Panc1 (cell line): ENCODE measurements around the gene NPLOC4. TPM values are rescaled to one million over a fixed set of nuclear protein-coding genes. Genes with fewer than 3 reads are reported as not detected.

Experiments used
- ATAC-seq: fragments of 200-7000 bp; cut with Tn5 transposase; 2 replicates; pipeline ENCODE4 v1.9.1; 2020; ENCODE audit warnings: mild to moderate bottlenecking, moderate library complexity
- BruUV-seq: library from RNA; stranded (reverse); fragments of 400-500 nt; replicated peaks from 2 replicates; lab custom pipeline; 2021; lab: Mats Ljungman, UMichigan
- CTCF ChIA-PET: fragments of 300-600 bp; sonication (Branson Sonifier 250); formaldehyde crosslinking; loops from one replicate; lab custom pipeline; 2022; ENCODE audit warnings: antibody characterized with exemption; lab: Charles Lee
- POLR2A ChIA-PET: fragments of 300-600 bp; sonication (Branson Sonifier 250); formaldehyde crosslinking; loops from one replicate; lab custom pipeline; 2022; ENCODE audit warnings: antibody characterized with exemption; lab: Charles Lee
- DNase-seq: peaks from one replicate; pipeline ENCODE4 v3.0.0-alpha.2; 2010; ENCODE audit warnings: low read depth, low spot score
- H3K27ac ChIP-seq: 2 replicates; pipeline ENCODE4 v1.5.1; 2011; ENCODE audit warnings: mild to moderate bottlenecking, low read length, inconsistent platforms
- H3K27me3 ChIP-seq: fragments of 200-500 bp; sonication (Bioruptor generic); 2 replicates; pipeline ENCODE4 v1.6.0; 2014; ENCODE audit warnings: low read length, inconsistent platforms; ENCODE audit not compliant: control insufficient read depth, insufficient read depth
- H3K36me3 ChIP-seq: fragments of 200-500 bp; sonication (Bioruptor generic); 2 replicates; pipeline ENCODE4 v1.5.1; 2014; ENCODE audit warnings: inconsistent platforms, mild to moderate bottlenecking, low read length, moderate library complexity; ENCODE audit not compliant: control insufficient read depth, insufficient read depth
- H3K4me1 ChIP-seq: 2 replicates; pipeline ENCODE4 v1.5.1; 2011; ENCODE audit warnings: inconsistent platforms, mild to moderate bottlenecking, low read length, moderate library complexity; ENCODE audit not compliant: control insufficient read depth, insufficient read depth
- H3K4me3 ChIP-seq, 2 experiments: 2 replicates each; pipeline ENCODE4 v1.5.1; 2011 to 2012; ENCODE audit warnings: low read depth in 2 of 2, low read length in 2 of 2, mild to moderate bottlenecking in 2 of 2, inconsistent platforms in 1 of 2, moderate library complexity in 1 of 2
- H3K9me3 ChIP-seq: fragments of 200-500 bp; sonication (Bioruptor generic); 2 replicates; pipeline ENCODE4 v1.5.1; 2014; ENCODE audit warnings: low read depth, mild to moderate bottlenecking, inconsistent platforms, low read length, moderate library complexity; ENCODE audit not compliant: control insufficient read depth, insufficient read depth
- CTCF ChIP-seq: fragments of 450-650 bp; IDR thresholded peaks from 2 replicates; pipeline ENCODE4 v1.5.1; 2017; ENCODE audit warnings: mild to moderate bottlenecking
- POLR2AphosphoS5 ChIP-seq: IDR thresholded peaks from 2 replicates; pipeline ENCODE4 v1.6.1; 2012; ENCODE audit warnings: mild to moderate bottlenecking, low read depth, low read length, moderate library complexity
- REST ChIP-seq, 2 experiments: IDR thresholded peaks; 2 replicates each; pipeline ENCODE4 v1.6.1; 2011 to 2012; ENCODE audit warnings: low read depth in 2 of 2, control low read depth in 1 of 2, low read length in 1 of 2, mild to moderate bottlenecking in 1 of 2, moderate library complexity in 1 of 2; ENCODE audit not compliant: insufficient read depth in 1 of 2
- SIN3A ChIP-seq: IDR thresholded peaks from 2 replicates; pipeline ENCODE4 v1.6.1; 2012; ENCODE audit warnings: low read depth, mild to moderate bottlenecking, low read length, moderate library complexity, borderline replicate concordance; ENCODE audit not compliant: insufficient read depth
- TCF7L2 ChIP-seq: IDR thresholded peaks from 2 replicates; pipeline ENCODE4 v1.6.1; 2011; ENCODE audit warnings: mild to moderate bottlenecking, low read depth, low read length, inconsistent platforms
- in situ Hi-C: cut with HindIII; loops from 2 replicates; pipeline ENCODE4 v1.10.0; 2016; ENCODE audit warnings: low sequenced_read_pairs, low pct_unique_long_range_greater_than_20kb
- intact Hi-C: fragments of 100-400 bp; cut with micrococcal nuclease; formaldehyde crosslinking; loops from one replicate; pipeline ENCODE4 v1.10.0; 2022; ENCODE audit not compliant: unreplicated experiment
- total RNA-seq: library from RNA; stranded (reverse); gene quantifications from one replicate; pipeline ENCODE4 v1.2.1, GENCODE V29; 2021; ENCODE audit not compliant: unreplicated experiment

Gene NPLOC4
- total RNA-seq, 1 experiment from 2014 or later = 246 TPM

- no peaks in the 10 kb centered on the region for H3K27me3 ChIP-seq
- BruUV-seq = no TSS peak
- H3K36me3 ChIP-seq = no peaks in the 10 kb centered on the region; the same call in 1 of the 2 replicates
- ChIA-PET POLR2A (interaction anchor here (1.2 kb wide), 1 partner anchor 17 kb away, joined by 5 read pairs; no protein-coding TSS in a partner anchor), CTCF (interaction anchor here (0.6 kb wide), 1 partner anchor 143 kb away, joined by 6 read pairs; no protein-coding TSS in a partner anchor)
- peaks cover 49% of the 10 kb centered on the region for H3K4me1 ChIP-seq
- TF ChIP-seq POLR2AphosphoS5 (peak; percentile 95), SIN3A (no peak), REST (IDR thresholded peaks at IDR 0.05; ENCODE audit: insufficient read depth in 1 of 2, low read depth in 2 of 2, low read length in 1 of 2) (no peak), CTCF (peak; percentile 92; the same call in 1 of the 2 replicates), TCF7L2 (0 out of 2 replicates have a peak, but pooled peaks have one; percentile 1)
- in situ Hi-C loops (no loop called here), intact Hi-C loops (no loop called here)
- DNase-seq (no peak), ATAC-seq (peak; percentile 39)
- H3K4me3 ChIP-seq = no peak overlapping the region
- no peaks in the 10 kb centered on the region for H3K9me3 ChIP-seq
- H3K27ac ChIP-seq = peak overlapping the region; percentile 79
Measured at GRCh38 chr17:81537343-81537855, 99.5 kb downstream of the NPLOC4 start.

GRCh38 chr17:81536299-81537290, 100.3 kb downstream of the NPLOC4 start:
- Histone ChIP-seq H3K4me1 (peaks cover 45% of the 10 kb centered on the region), H3K4me3 (no peak overlapping the region), H3K27me3 (no peaks in the 10 kb centered on the region), H3K27ac (peak overlapping the region; percentile 71), H3K9me3 (no peaks in the 10 kb centered on the region), H3K36me3 (no peaks in the 10 kb centered on the region; the same call in 1 of the 2 replicates)
- in situ Hi-C loops (no loop called here), intact Hi-C loops (no loop called here)
- CTCF ChIA-PET = interaction anchor here (0.6 kb wide), 1 partner anchor 142 kb away, joined by 6 read pairs; no protein-coding TSS in a partner anchor
- POLR2A ChIA-PET = no interaction called here
- BruUV-seq = no TSS peak
- no peak for DNase-seq
- ATAC-seq = peak; percentile 10
- TF ChIP-seq REST (IDR thresholded peaks at IDR 0.05; ENCODE audit: insufficient read depth in 1 of 2, low read depth in 2 of 2, low read length in 1 of 2) = 0 out of 4 replicates have a peak, but pooled peaks of 1 of the 2 experiments have one; percentile 5
- TF ChIP-seq TCF7L2 = 0 out of 2 replicates have a peak, but pooled peaks have one; percentile 16
- no peak for TF ChIP-seq CTCF
- TF ChIP-seq SIN3A = peak; percentile 60; the same call in 1 of the 2 replicates
- peak; percentile 94 for TF ChIP-seq POLR2AphosphoS5
